Measurements from ENCODE around the gene SEPHS2.

DNA sequence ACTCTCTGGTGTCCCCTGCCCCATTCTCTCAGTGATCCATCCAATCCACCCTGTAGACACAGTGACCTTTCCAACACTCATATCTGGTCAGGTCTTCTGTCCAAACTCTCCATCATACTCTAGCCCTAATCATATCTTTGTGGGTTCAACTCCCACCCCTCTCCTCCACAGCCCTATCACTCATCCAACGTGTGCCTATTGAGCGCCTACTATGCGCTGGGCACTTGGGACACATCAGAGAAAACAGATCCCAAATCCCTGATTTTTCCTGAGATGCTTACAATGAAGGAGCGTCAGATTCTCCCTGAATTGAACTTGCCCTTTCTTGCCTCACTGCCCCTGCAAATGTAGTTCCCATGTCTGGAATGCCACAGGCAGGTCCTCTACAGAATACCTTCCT lies 17.6 kb downstream of the SEPHS2 start:
- TF ChIP-seq POLR2A (IDR thresholded peaks at IDR 0.05): no peak
- TF ChIP-seq, protein P1, sequence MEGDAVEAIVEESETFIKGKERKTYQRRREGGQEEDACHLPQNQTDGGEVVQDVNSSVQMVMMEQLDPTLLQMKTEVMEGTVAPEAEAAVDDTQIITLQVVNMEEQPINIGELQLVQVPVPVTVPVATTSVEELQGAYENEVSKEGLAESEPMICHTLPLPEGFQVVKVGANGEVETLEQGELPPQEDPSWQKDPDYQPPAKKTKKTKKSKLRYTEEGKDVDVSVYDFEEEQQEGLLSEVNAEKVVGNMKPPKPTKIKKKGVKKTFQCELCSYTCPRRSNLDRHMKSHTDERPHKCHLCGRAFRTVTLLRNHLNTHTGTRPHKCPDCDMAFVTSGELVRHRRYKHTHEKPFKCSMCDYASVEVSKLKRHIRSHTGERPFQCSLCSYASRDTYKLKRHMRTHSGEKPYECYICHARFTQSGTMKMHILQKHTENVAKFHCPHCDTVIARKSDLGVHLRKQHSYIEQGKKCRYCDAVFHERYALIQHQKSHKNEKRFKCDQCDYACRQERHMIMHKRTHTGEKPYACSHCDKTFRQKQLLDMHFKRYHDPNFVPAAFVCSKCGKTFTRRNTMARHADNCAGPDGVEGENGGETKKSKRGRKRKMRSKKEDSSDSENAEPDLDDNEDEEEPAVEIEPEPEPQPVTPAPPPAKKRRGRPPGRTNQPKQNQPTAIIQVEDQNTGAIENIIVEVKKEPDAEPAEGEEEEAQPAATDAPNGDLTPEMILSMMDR (IDR thresholded peaks at IDR 0.05): no peak
